MM.1S (cell line): ENCODE measurements around the gene SLC39A1.

Experiments
- EZH2phosphoT487 ChIP-seq: fragments of 300-600 bp; sonication (generic); IDR thresholded peaks from 2 replicates; pipeline ENCODE4 v1.6.1; 2018; ENCODE audit warnings: antibody characterized with exemption, low read length
- TF ChIP-seq, protein P1 (sequence below): fragments of 300-600 bp; sonication (generic); IDR thresholded peaks from 2 replicates; pipeline ENCODE4 v1.5.1; 2016; ENCODE audit warnings: antibody characterized with exemption, low read length, mixed read lengths

DNA sequence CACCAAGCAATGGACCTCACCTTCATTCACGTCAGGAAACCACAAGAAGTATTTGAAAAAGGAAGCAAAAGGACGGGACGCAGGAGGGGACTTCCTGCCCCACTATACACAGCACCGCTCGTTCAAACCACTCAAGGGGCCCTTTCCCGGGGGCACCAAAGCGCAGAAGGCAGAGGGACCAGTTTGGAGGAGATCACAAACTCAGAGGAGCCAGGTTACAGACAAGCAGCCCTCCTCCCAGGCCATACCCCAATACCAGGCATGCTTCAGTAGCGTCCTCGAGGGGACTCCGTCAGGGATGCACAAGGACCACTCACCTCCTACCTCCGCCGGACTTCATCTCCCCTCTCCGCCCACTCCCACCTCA lies 5.6 kb downstream of the SLC39A1 start:
- TF ChIP-seq, protein P1, sequence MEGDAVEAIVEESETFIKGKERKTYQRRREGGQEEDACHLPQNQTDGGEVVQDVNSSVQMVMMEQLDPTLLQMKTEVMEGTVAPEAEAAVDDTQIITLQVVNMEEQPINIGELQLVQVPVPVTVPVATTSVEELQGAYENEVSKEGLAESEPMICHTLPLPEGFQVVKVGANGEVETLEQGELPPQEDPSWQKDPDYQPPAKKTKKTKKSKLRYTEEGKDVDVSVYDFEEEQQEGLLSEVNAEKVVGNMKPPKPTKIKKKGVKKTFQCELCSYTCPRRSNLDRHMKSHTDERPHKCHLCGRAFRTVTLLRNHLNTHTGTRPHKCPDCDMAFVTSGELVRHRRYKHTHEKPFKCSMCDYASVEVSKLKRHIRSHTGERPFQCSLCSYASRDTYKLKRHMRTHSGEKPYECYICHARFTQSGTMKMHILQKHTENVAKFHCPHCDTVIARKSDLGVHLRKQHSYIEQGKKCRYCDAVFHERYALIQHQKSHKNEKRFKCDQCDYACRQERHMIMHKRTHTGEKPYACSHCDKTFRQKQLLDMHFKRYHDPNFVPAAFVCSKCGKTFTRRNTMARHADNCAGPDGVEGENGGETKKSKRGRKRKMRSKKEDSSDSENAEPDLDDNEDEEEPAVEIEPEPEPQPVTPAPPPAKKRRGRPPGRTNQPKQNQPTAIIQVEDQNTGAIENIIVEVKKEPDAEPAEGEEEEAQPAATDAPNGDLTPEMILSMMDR: no peak
- no peak for TF ChIP-seq EZH2phosphoT487
